IMR-90 (cell line): ENCODE data around the gene LRRC70. TPM values are rescaled to one million over a fixed set of nuclear protein-coding genes. Genes with fewer than 3 reads are reported as not detected.

ENCODE experiments used
- ATAC-seq: fragments of 200-7000 bp; cut with Tn5 transposase; 2 replicates; pipeline ENCODE4 v1.9.1; 2020; ENCODE audit warnings: low read depth, mild to moderate bottlenecking, moderate library complexity
- BruUV-seq: library from RNA; stranded (reverse); fragments of 400-500 nt; replicated peaks from 2 replicates; lab custom pipeline; 2021; lab: Mats Ljungman, UMichigan
- CTCF ChIA-PET: fragments of 300-600 bp; formaldehyde crosslinking; extraction: SDS; loops from one replicate; lab custom pipeline; 2021; ENCODE audit warnings: antibody characterized with exemption; lab: Yijun Ruan, JAX
- POLR2A ChIA-PET: fragments of 300-600 bp; sonication (Branson Sonifier 250); formaldehyde crosslinking; loops from one replicate; lab custom pipeline; 2022; ENCODE audit warnings: antibody characterized with exemption; ENCODE audit not compliant: unreplicated experiment; lab: Charles Lee
- DNase-seq: peaks from one replicate; pipeline ENCODE4 v3.0.0; 2013
- H2AFZ ChIP-seq: replicated peaks from 2 replicates; pipeline ENCODE3; 2013; ENCODE audit warnings: low read length, mild to moderate bottlenecking; ENCODE audit not compliant: poor library complexity
- H2AK5ac ChIP-seq: 2 replicates; pipeline ENCODE4 v1.6.1; 2013; ENCODE audit warnings: low read depth, low read length, inconsistent platforms
- H2AK9ac ChIP-seq: replicated peaks from 2 replicates; pipeline ENCODE3; 2013; ENCODE audit warnings: mild to moderate bottlenecking, low read depth, low read length, moderate library complexity; ENCODE audit not compliant: poor library complexity
- H2BK120ac ChIP-seq: 2 replicates; pipeline ENCODE4 v1.6.1; 2013; ENCODE audit warnings: low read depth, low read length, inconsistent platforms
- H2BK15ac ChIP-seq: 3 replicates; pipeline ENCODE4 v1.6.1; 2013; ENCODE audit warnings: low read depth, low read length, inconsistent platforms
- H2BK20ac ChIP-seq: 2 replicates; pipeline ENCODE4 v1.6.1; 2013; ENCODE audit warnings: low read depth, mild to moderate bottlenecking, inconsistent platforms, low read length, moderate library complexity
- H2BK5ac ChIP-seq: 2 replicates; pipeline ENCODE4 v1.6.1; 2013; ENCODE audit warnings: mild to moderate bottlenecking, low read depth, low read length, inconsistent platforms; ENCODE audit not compliant: poor library complexity, severe bottlenecking
- H3K14ac ChIP-seq: replicated peaks from 2 replicates; pipeline ENCODE4 v1.6.1; 2013; ENCODE audit warnings: low read depth, low read length, inconsistent platforms
- H3K18ac ChIP-seq: 2 replicates; pipeline ENCODE4 v1.6.1; 2013; ENCODE audit warnings: low read depth, low read length, control low read depth
- H3K23ac ChIP-seq: 2 replicates; pipeline ENCODE4 v1.6.1; 2013; ENCODE audit warnings: low read depth, low read length, inconsistent platforms
- H3K27ac ChIP-seq: 2 replicates; pipeline ENCODE4 v1.5.1; 2013; ENCODE audit warnings: mild to moderate bottlenecking, control low read depth, low read length; ENCODE audit not compliant: insufficient read depth
- H3K27me3 ChIP-seq: 2 replicates; pipeline ENCODE4 v1.6.1; 2013; ENCODE audit warnings: low read length; ENCODE audit not compliant: control insufficient read depth, insufficient read depth
- H3K36me3 ChIP-seq: 2 replicates; pipeline ENCODE4 v1.6.1; 2013; ENCODE audit warnings: low read length, mixed read lengths; ENCODE audit not compliant: control insufficient read depth, insufficient read depth
- H3K4ac ChIP-seq: 2 replicates; pipeline ENCODE4 v1.6.1; 2013; ENCODE audit warnings: low read depth, low read length, inconsistent platforms
- H3K4me1 ChIP-seq: 2 replicates; pipeline ENCODE4 v1.6.1; 2013; ENCODE audit warnings: low read length, mixed read lengths; ENCODE audit not compliant: control insufficient read depth, insufficient read depth
- H3K4me2 ChIP-seq: 2 replicates; pipeline ENCODE4 v1.6.1; 2013; ENCODE audit warnings: low read depth, mild to moderate bottlenecking, control low read depth, low read length, moderate library complexity
- H3K4me3 ChIP-seq: 2 replicates; pipeline ENCODE4 v1.5.1; 2013; ENCODE audit warnings: low read depth, mild to moderate bottlenecking, control low read depth, low read length, moderate library complexity; ENCODE audit not compliant: insufficient read depth
- H3K56ac ChIP-seq: 2 replicates; pipeline ENCODE4 v1.6.1; 2013; ENCODE audit warnings: low read length, inconsistent platforms; ENCODE audit not compliant: insufficient read depth; ENCODE audit errors: extremely low read depth
- H3K79me1 ChIP-seq, 2 experiments: 2 replicates each; pipeline ENCODE4 v1.6.1; 2013; ENCODE audit warnings: low read length in 2 of 2, inconsistent platforms in 1 of 2, low read depth in 1 of 2
- H3K9ac ChIP-seq: 2 replicates; pipeline ENCODE4 v1.6.1; 2013; ENCODE audit warnings: low read depth, low read length, control low read depth
- H3K9me1 ChIP-seq: 2 replicates; pipeline ENCODE4 v1.6.1; 2013; ENCODE audit warnings: low read length, inconsistent platforms; ENCODE audit not compliant: insufficient read depth
- H3K9me3 ChIP-seq: 2 replicates; pipeline ENCODE4 v1.6.1; 2013; ENCODE audit warnings: low read length; ENCODE audit not compliant: control insufficient read depth, insufficient read depth
- H4K20me1 ChIP-seq: 2 replicates; pipeline ENCODE4 v1.6.1; 2013; ENCODE audit warnings: low read length, inconsistent platforms; ENCODE audit not compliant: insufficient read depth
- H4K5ac ChIP-seq: 2 replicates; pipeline ENCODE4 v1.6.1; 2013; ENCODE audit warnings: mild to moderate bottlenecking, low read depth, low read length, control low read depth
- H4K8ac ChIP-seq, 2 experiments: 2 replicates each; pipeline ENCODE4 v1.6.1; 2013; ENCODE audit warnings: low read depth in 2 of 2, low read length in 2 of 2, control low read depth in 1 of 2, inconsistent platforms in 1 of 2
- H4K91ac ChIP-seq: 2 replicates; pipeline ENCODE4 v1.6.1; 2013; ENCODE audit warnings: low read depth, low read length, inconsistent platforms; ENCODE audit not compliant: insufficient read depth
- BHLHE40 ChIP-seq: fragments of 150-350 bp; IDR thresholded peaks from 2 replicates; pipeline ENCODE4 v1.6.1; 2016; ENCODE audit warnings: mild to moderate bottlenecking, low read depth, low read length
- WGBS, 2 experiments: methylation state at CpG; one replicate each; pipeline versions ENCODE4 v1.1.5 to v1.1.7; 2013; ENCODE audit warnings: missing lambda C conversion rate in 2 of 2; ENCODE audit not compliant: insufficient read length in 1 of 2; ENCODE audit errors: extremely low coverage in 2 of 2; 5-methylcytosine and 5-hydroxymethylcytosine counted together
- dilution Hi-C: fragments of 300-500 bp; cut with HindIII; formaldehyde crosslinking; loops from one replicate; pipeline ENCODE4 v1.14.3; 2018; ENCODE audit warnings: low sequenced_read_pairs; ENCODE audit not compliant: unreplicated experiment
- in situ Hi-C: fragments of 300-500 bp; cut with MboI; formaldehyde crosslinking; loops from 3 replicates; pipeline ENCODE4 v1.14.3; 2019; ENCODE audit warnings: low sequenced_read_pairs, inconsistent platforms, mixed read lengths
- intact Hi-C: fragments of 100-400 bp; cut with micrococcal nuclease; formaldehyde crosslinking; loops from 2 replicates; pipeline ENCODE4 v1.10.0; 2022
- polyA plus RNA-seq, 3 experiments: library from polyadenylated mRNA; depleted of rRNA; stranded (reverse); fragments of >200 nt; gene quantifications; 2 replicates each; pipeline ENCODE4 v1.2.3, GENCODE V29; 2012; ENCODE audit warnings: low replicate concordance in 1 of 3
- total RNA-seq: library from RNA; depleted of rRNA; stranded (reverse); fragments of >200 nt; gene quantifications from 2 replicates; pipeline ENCODE4 v1.2.3, GENCODE V29; 2012

Gene LRRC70
- total and polyA plus RNA-seq, 2 of the 4 experiments (the other 2 are of a cell fraction), result 0.19 to 0.36 TPM

DNA sequence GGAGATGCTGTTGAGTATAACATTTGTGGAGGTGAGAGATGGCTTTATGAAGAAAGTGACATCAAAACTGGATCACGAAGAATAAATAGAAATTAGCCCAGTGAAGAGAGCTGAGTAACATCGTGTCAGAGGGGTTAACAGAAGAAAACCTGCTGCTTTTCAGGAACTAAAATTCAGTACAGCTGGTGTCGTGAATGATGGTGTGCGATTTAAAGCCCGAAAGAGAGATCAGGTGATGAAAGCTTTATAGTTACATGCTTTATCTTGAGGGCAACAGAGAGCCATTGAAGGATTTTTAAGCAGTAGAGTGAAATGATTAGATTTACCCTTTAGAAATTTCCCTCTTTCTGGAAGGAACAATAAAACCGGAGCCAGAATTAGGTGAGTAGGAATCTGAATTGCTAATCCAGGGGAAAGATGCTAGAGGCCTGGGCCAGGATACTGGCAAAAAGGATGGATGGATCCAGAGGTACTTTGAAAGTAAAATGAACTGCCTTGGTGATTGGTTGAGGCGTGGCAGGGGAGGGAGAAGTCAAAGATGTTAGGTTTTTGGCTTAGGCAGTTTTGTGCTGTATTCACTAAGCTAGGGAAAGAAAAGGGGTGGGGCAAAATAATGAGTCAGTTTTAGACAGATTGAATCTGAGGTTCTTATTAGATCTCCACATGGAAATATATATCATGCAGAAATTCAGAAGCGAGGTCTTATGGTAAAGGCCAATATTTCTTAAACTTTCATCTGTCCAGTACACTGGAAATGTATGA is 3.4 kb downstream of the LRRC70 start:
- 76% methylated on average over 6 of the region's 8 CpGs; no CpG with 5 or more reads in 1 of the 2 experiments for WGBS, 2 experiments
- Histone ChIP-seq H3K4ac (no peak overlapping the region), H4K20me1 (no peaks in the 10 kb centered on the region), H2BK20ac (no peak overlapping the region), H3K9ac (no peak overlapping the region), H2AK5ac (no peak overlapping the region), H3K23ac (no peak overlapping the region), H3K56ac (no peak overlapping the region), H3K14ac (no peak overlapping the region), H3K18ac (no peak overlapping the region), H3K27ac (no peak overlapping the region), H2BK120ac (no peak overlapping the region), H2BK15ac (no peak overlapping the region), H3K9me1 (no peaks in the 10 kb centered on the region), H3K9me3 (no peaks in the 10 kb centered on the region), H2BK5ac (no peak overlapping the region), H2AFZ (no peak overlapping the region), H3K4me3 (no peak overlapping the region), H4K5ac (no peak overlapping the region), H4K8ac (no peak overlapping the region), H3K27me3 (no peaks in the 10 kb centered on the region), H2AK9ac (no peak overlapping the region), H3K36me3 (0 out of 2 replicates have a peak, but pooled peaks cover 1% of the 10 kb centered on the region), H3K4me2 (no peak overlapping the region), H3K79me1 (no peaks in the 10 kb centered on the region; a peak in 1 of 4 replicates), H4K91ac (no peak overlapping the region), H3K4me1 (no peaks in the 10 kb centered on the region)
- ChIA-PET CTCF (interaction anchor here (0.6 to 1.1 kb wide), 2 partner anchors 12 to 68 kb away, joined by 3 read pairs; no protein-coding TSS in a partner anchor), POLR2A (no interaction called here)
- BruUV-seq, result no TSS peak
- in situ Hi-C loops, result no loop called here
- DNase-seq (no peak), ATAC-seq (no peak)
- intact Hi-C loops, result no loop called here
- dilution Hi-C loops, result no loop called here
- TF ChIP-seq BHLHE40, result no peak
